IMR-90 (cell line): Measurements from ENCODE around the gene ZAR1. TPM values are rescaled to one million over a fixed set of nuclear protein-coding genes. Genes with fewer than 3 reads are reported as not detected.
"Not testable (repeated sequence)": the region's sequence is repeated elsewhere in the genome, so short reads cannot be mapped to it uniquely, and the experiment has no call there.

Experiments
- ATAC-seq: fragments of 200-7000 bp; cut with Tn5 transposase; 2 replicates; pipeline ENCODE4 v1.9.1; 2020; ENCODE audit warnings: low read depth, mild to moderate bottlenecking, moderate library complexity
- BruUV-seq: library from RNA; stranded (reverse); fragments of 400-500 nt; replicated peaks from 2 replicates; lab custom pipeline; 2021; lab: Mats Ljungman, UMichigan
- CTCF ChIA-PET: fragments of 300-600 bp; formaldehyde crosslinking; extraction: SDS; loops from one replicate; lab custom pipeline; 2021; ENCODE audit warnings: antibody characterized with exemption; lab: Yijun Ruan, JAX
- POLR2A ChIA-PET: fragments of 300-600 bp; sonication (Branson Sonifier 250); formaldehyde crosslinking; loops from one replicate; lab custom pipeline; 2022; ENCODE audit warnings: antibody characterized with exemption; ENCODE audit not compliant: unreplicated experiment; lab: Charles Lee
- DNase-seq: peaks from one replicate; pipeline ENCODE4 v3.0.0; 2013
- H2AFZ ChIP-seq: replicated peaks from 2 replicates; pipeline ENCODE3; 2013; ENCODE audit warnings: low read length, mild to moderate bottlenecking; ENCODE audit not compliant: poor library complexity
- H2AK5ac ChIP-seq: 2 replicates; pipeline ENCODE4 v1.6.1; 2013; ENCODE audit warnings: low read depth, low read length, inconsistent platforms
- H2AK9ac ChIP-seq: replicated peaks from 2 replicates; pipeline ENCODE3; 2013; ENCODE audit warnings: mild to moderate bottlenecking, low read depth, low read length, moderate library complexity; ENCODE audit not compliant: poor library complexity
- H2BK120ac ChIP-seq: 2 replicates; pipeline ENCODE4 v1.6.1; 2013; ENCODE audit warnings: low read depth, low read length, inconsistent platforms
- H2BK15ac ChIP-seq: 3 replicates; pipeline ENCODE4 v1.6.1; 2013; ENCODE audit warnings: low read depth, low read length, inconsistent platforms
- H2BK20ac ChIP-seq: 2 replicates; pipeline ENCODE4 v1.6.1; 2013; ENCODE audit warnings: low read depth, mild to moderate bottlenecking, inconsistent platforms, low read length, moderate library complexity
- H2BK5ac ChIP-seq: 2 replicates; pipeline ENCODE4 v1.6.1; 2013; ENCODE audit warnings: mild to moderate bottlenecking, low read depth, low read length, inconsistent platforms; ENCODE audit not compliant: poor library complexity, severe bottlenecking
- H3K14ac ChIP-seq: replicated peaks from 2 replicates; pipeline ENCODE4 v1.6.1; 2013; ENCODE audit warnings: low read depth, low read length, inconsistent platforms
- H3K18ac ChIP-seq: 2 replicates; pipeline ENCODE4 v1.6.1; 2013; ENCODE audit warnings: low read depth, low read length, control low read depth
- H3K23ac ChIP-seq: 2 replicates; pipeline ENCODE4 v1.6.1; 2013; ENCODE audit warnings: low read depth, low read length, inconsistent platforms
- H3K27ac ChIP-seq: 2 replicates; pipeline ENCODE4 v1.5.1; 2013; ENCODE audit warnings: mild to moderate bottlenecking, control low read depth, low read length; ENCODE audit not compliant: insufficient read depth
- H3K27me3 ChIP-seq: 2 replicates; pipeline ENCODE4 v1.6.1; 2013; ENCODE audit warnings: low read length; ENCODE audit not compliant: control insufficient read depth, insufficient read depth
- H3K36me3 ChIP-seq: 2 replicates; pipeline ENCODE4 v1.6.1; 2013; ENCODE audit warnings: low read length, mixed read lengths; ENCODE audit not compliant: control insufficient read depth, insufficient read depth
- H3K4ac ChIP-seq: 2 replicates; pipeline ENCODE4 v1.6.1; 2013; ENCODE audit warnings: low read depth, low read length, inconsistent platforms
- H3K4me1 ChIP-seq: 2 replicates; pipeline ENCODE4 v1.6.1; 2013; ENCODE audit warnings: low read length, mixed read lengths; ENCODE audit not compliant: control insufficient read depth, insufficient read depth
- H3K4me2 ChIP-seq: 2 replicates; pipeline ENCODE4 v1.6.1; 2013; ENCODE audit warnings: low read depth, mild to moderate bottlenecking, control low read depth, low read length, moderate library complexity
- H3K4me3 ChIP-seq: 2 replicates; pipeline ENCODE4 v1.5.1; 2013; ENCODE audit warnings: low read depth, mild to moderate bottlenecking, control low read depth, low read length, moderate library complexity; ENCODE audit not compliant: insufficient read depth
- H3K56ac ChIP-seq: 2 replicates; pipeline ENCODE4 v1.6.1; 2013; ENCODE audit warnings: low read length, inconsistent platforms; ENCODE audit not compliant: insufficient read depth; ENCODE audit errors: extremely low read depth
- H3K79me1 ChIP-seq, 2 experiments: 2 replicates each; pipeline ENCODE4 v1.6.1; 2013; ENCODE audit warnings: low read length in 2 of 2, inconsistent platforms in 1 of 2, low read depth in 1 of 2
- H3K9ac ChIP-seq: 2 replicates; pipeline ENCODE4 v1.6.1; 2013; ENCODE audit warnings: low read depth, low read length, control low read depth
- H3K9me1 ChIP-seq: 2 replicates; pipeline ENCODE4 v1.6.1; 2013; ENCODE audit warnings: low read length, inconsistent platforms; ENCODE audit not compliant: insufficient read depth
- H3K9me3 ChIP-seq: 2 replicates; pipeline ENCODE4 v1.6.1; 2013; ENCODE audit warnings: low read length; ENCODE audit not compliant: control insufficient read depth, insufficient read depth
- H4K20me1 ChIP-seq: 2 replicates; pipeline ENCODE4 v1.6.1; 2013; ENCODE audit warnings: low read length, inconsistent platforms; ENCODE audit not compliant: insufficient read depth
- H4K5ac ChIP-seq: 2 replicates; pipeline ENCODE4 v1.6.1; 2013; ENCODE audit warnings: mild to moderate bottlenecking, low read depth, low read length, control low read depth
- H4K8ac ChIP-seq, 2 experiments: 2 replicates each; pipeline ENCODE4 v1.6.1; 2013; ENCODE audit warnings: low read depth in 2 of 2, low read length in 2 of 2, control low read depth in 1 of 2, inconsistent platforms in 1 of 2
- H4K91ac ChIP-seq: 2 replicates; pipeline ENCODE4 v1.6.1; 2013; ENCODE audit warnings: low read depth, low read length, inconsistent platforms; ENCODE audit not compliant: insufficient read depth
- CEBPB ChIP-seq: IDR thresholded peaks from 2 replicates; pipeline ENCODE4 v1.6.1; 2012; ENCODE audit warnings: low read depth, low read length, improper control_type of control experiment
- FOS ChIP-seq: fragments of 150-350 bp; IDR thresholded peaks from 2 replicates; pipeline ENCODE4 v1.6.1; 2016; ENCODE audit warnings: low read depth, low read length
- MAFK ChIP-seq: IDR thresholded peaks from 2 replicates; pipeline ENCODE4 v1.6.1; 2012; ENCODE audit warnings: low read depth, low read length, improper control_type of control experiment
- RFX5 ChIP-seq: IDR thresholded peaks from 2 replicates; pipeline ENCODE4 v1.8.0; 2012; ENCODE audit warnings: low read depth, mild to moderate bottlenecking, low read length, moderate library complexity
- SMC3 ChIP-seq: fragments of 150-350 bp; IDR thresholded peaks from 2 replicates; pipeline ENCODE4 v1.6.1; 2016; ENCODE audit warnings: low read depth, mild to moderate bottlenecking, antibody characterized with exemption, low read length, moderate library complexity
- USF2 ChIP-seq: fragments of 150-350 bp; IDR thresholded peaks from 2 replicates; pipeline ENCODE4 v1.6.1; 2017; ENCODE audit warnings: mild to moderate bottlenecking, antibody characterized with exemption, low read length, low read depth
- WGBS, 2 experiments: methylation state at CpG; one replicate each; pipeline versions ENCODE4 v1.1.5 to v1.1.7; 2013; ENCODE audit warnings: missing lambda C conversion rate in 2 of 2; ENCODE audit not compliant: insufficient read length in 1 of 2; ENCODE audit errors: extremely low coverage in 2 of 2; 5-methylcytosine and 5-hydroxymethylcytosine counted together
- dilution Hi-C: fragments of 300-500 bp; cut with HindIII; formaldehyde crosslinking; loops from one replicate; pipeline ENCODE4 v1.14.3; 2018; ENCODE audit warnings: low sequenced_read_pairs; ENCODE audit not compliant: unreplicated experiment
- in situ Hi-C: fragments of 300-500 bp; cut with MboI; formaldehyde crosslinking; loops from 3 replicates; pipeline ENCODE4 v1.14.3; 2019; ENCODE audit warnings: low sequenced_read_pairs, inconsistent platforms, mixed read lengths
- intact Hi-C: fragments of 100-400 bp; cut with micrococcal nuclease; formaldehyde crosslinking; loops from 2 replicates; pipeline ENCODE4 v1.10.0; 2022
- polyA plus RNA-seq, 3 experiments: library from polyadenylated mRNA; depleted of rRNA; stranded (reverse); fragments of >200 nt; gene quantifications; 2 replicates each; pipeline ENCODE4 v1.2.3, GENCODE V29; 2012; ENCODE audit warnings: low replicate concordance in 1 of 3
- total RNA-seq: library from RNA; depleted of rRNA; stranded (reverse); fragments of >200 nt; gene quantifications from 2 replicates; pipeline ENCODE4 v1.2.3, GENCODE V29; 2012

ZAR1 gene
- total and polyA plus RNA-seq, 2 of the 4 experiments (the other 2 are of a cell fraction) = not detected

GRCh38 chr4:48450740-48451139, 39.3 kb upstream of the ZAR1 start:
- no peak overlapping the region for H3K14ac ChIP-seq
- H2BK120ac ChIP-seq = no peak overlapping the region
- ChIA-PET POLR2A (no interaction called here), CTCF (no interaction called here)
- intact Hi-C loops = loop anchor here (10.0 kb wide), 1 partner anchor 54 kb away; no protein-coding TSS in a partner anchor
- no peaks in the 10 kb centered on the region for H4K20me1 ChIP-seq
- no peak for DNase-seq
- no TSS peak for BruUV-seq
- H3K9ac ChIP-seq = no peak overlapping the region
- no peaks in the 10 kb centered on the region for H3K36me3 ChIP-seq
- no peak overlapping the region for H2AK9ac ChIP-seq
- in situ Hi-C loops = no loop called here
- ATAC-seq = no peak
- H2AFZ ChIP-seq = no peak overlapping the region
- H3K4me1 ChIP-seq = no peaks in the 10 kb centered on the region
- H2BK5ac ChIP-seq = no peak overlapping the region
- no peak overlapping the region for H3K4me3 ChIP-seq
- dilution Hi-C loops = no loop called here
- no peak overlapping the region for H3K27ac ChIP-seq
- H4K5ac ChIP-seq = no peak overlapping the region
- no peak overlapping the region for H3K56ac ChIP-seq
- H4K91ac ChIP-seq = no peak overlapping the region
- no peak overlapping the region for H3K23ac ChIP-seq
- no peak overlapping the region for H4K8ac ChIP-seq
- H3K9me3 ChIP-seq = no peaks in the 10 kb centered on the region
- no peak overlapping the region for H3K4me2 ChIP-seq
- TF ChIP-seq RFX5 = no peak
- TF ChIP-seq MAFK = no peak
- no peak for TF ChIP-seq USF2
- no peak for TF ChIP-seq CEBPB
- TF ChIP-seq SMC3 = no peak
- TF ChIP-seq FOS = no peak
- WGBS, 2 experiments = 40% methylated on average over 1 of the region's 3 CpGs; no CpG with 5 or more reads in 1 of the 2 experiments
- H2BK20ac ChIP-seq = no peak overlapping the region
- H3K18ac ChIP-seq = no peak overlapping the region
- H3K9me1 ChIP-seq = no peaks in the 10 kb centered on the region
- H3K27me3 ChIP-seq = peaks cover 5% of the 10 kb centered on the region
- no peaks in the 10 kb centered on the region for H3K79me1 ChIP-seq
- H2AK5ac ChIP-seq = no peak overlapping the region
- H3K4ac ChIP-seq = no peak overlapping the region
- H2BK15ac ChIP-seq = no peak overlapping the region

- H2AFZ ChIP-seq, H3K9me3 ChIP-seq, H3K4me3 ChIP-seq, H2BK5ac ChIP-seq, H3K18ac ChIP-seq, H3K27ac ChIP-seq, CTCF ChIA-PET, H3K36me3 ChIP-seq, H2BK120ac ChIP-seq, H3K79me1 ChIP-seq, BruUV-seq, H4K91ac ChIP-seq, H3K23ac ChIP-seq, ATAC-seq, H2BK15ac ChIP-seq, H4K20me1 ChIP-seq, H3K4me2 ChIP-seq, H2BK20ac ChIP-seq, H3K4ac ChIP-seq, H4K5ac ChIP-seq, dilution Hi-C loops, H4K8ac ChIP-seq, H3K27me3 ChIP-seq, H3K4me1 ChIP-seq, H3K56ac ChIP-seq, H2AK5ac ChIP-seq, POLR2A ChIA-PET, H3K9me1 ChIP-seq, DNase-seq, H2AK9ac ChIP-seq, H3K14ac ChIP-seq, in situ Hi-C loops, H3K9ac ChIP-seq: not testable (repeated sequence)
- intact Hi-C loops = loop anchor here (10.0 kb wide), 1 partner anchor 53 kb away; no protein-coding TSS in a partner anchor
- WGBS, 2 experiments = no CpG with 5 or more reads among the region's 3 CpGs
Observed at GRCh38 chr4:48451656-48452055, 38.4 kb upstream of the ZAR1 start.
